COR-L47 (cell line): ENCODE results near the gene SMOC1.
"Not testable (repeated sequence)": the region's sequence is repeated elsewhere in the genome, so short reads cannot be mapped to it uniquely, and the experiment has no call there.

Source experiments
- DNase-seq: peaks from one replicate; lab custom pipeline; 2025; lab: John Stamatoyannopoulos, UW

SMOC1 gene

GRCh38 chr14:69901113-69901951 is 22.1 kb downstream of the SMOC1 start:
- DNase-seq = no peak

GRCh38 chr14:69903046-69903445 is 23.8 kb downstream of the SMOC1 start:
- not testable (repeated sequence) for DNase-seq

- DNase-seq = no peak
These were observed 25.0 kb downstream of the SMOC1 start for GRCh38 chr14:69904246-69904645.

GRCh38 chr14:69906201-69906600 is 27.0 kb downstream of the SMOC1 start:
- DNase-seq = no peak

GRCh38 chr14:69909826-69910550 is 30.8 kb downstream of the SMOC1 start:
- DNase-seq = no peak

- DNase-seq = no peak
These were observed 31.7 kb downstream of the SMOC1 start for GRCh38 chr14:69910871-69911270.

GRCh38 chr14:69913686-69914085 is 34.5 kb downstream of the SMOC1 start:
- no peak for DNase-seq

GRCh38 chr14:69916396-69916795 is 37.2 kb downstream of the SMOC1 start:
- no peak for DNase-seq

GRCh38 chr14:69917287-69917686 is 38.1 kb downstream of the SMOC1 start:
- peak; percentile 7 for DNase-seq

GRCh38 chr14:69919815-69920214 is 40.6 kb downstream of the SMOC1 start:
- DNase-seq = no peak

- DNase-seq = no peak
These were observed 41.8 kb downstream of the SMOC1 start for GRCh38 chr14:69921052-69921451.

- no peak for DNase-seq
These were observed 43.0 kb downstream of the SMOC1 start for GRCh38 chr14:69922198-69922597.

GRCh38 chr14:69924201-69924600 is 45.0 kb downstream of the SMOC1 start:
- DNase-seq = no peak

GRCh38 chr14:69928111-69928523 is 48.9 kb downstream of the SMOC1 start:
- DNase-seq = no peak

GRCh38 chr14:69930780-69931379 is 51.7 kb downstream of the SMOC1 start:
- no peak for DNase-seq

- no peak for DNase-seq
These were observed 52.7 kb downstream of the SMOC1 start for GRCh38 chr14:69931960-69932359.

GRCh38 chr14:69932391-69932790 is 53.2 kb downstream of the SMOC1 start:
- DNase-seq = no peak

- no peak for DNase-seq
These were observed 54.5 kb downstream of the SMOC1 start for GRCh38 chr14:69933623-69934275.

GRCh38 chr14:69937367-69938081 is 58.3 kb downstream of the SMOC1 start:
- DNase-seq = no peak

GRCh38 chr14:69938751-69939150 is 59.5 kb downstream of the SMOC1 start:
- no peak for DNase-seq
